Osteoblast (primary cell): ENCODE results near the gene GALNT6. TPM values are rescaled to one million over a fixed set of nuclear protein-coding genes. Genes with fewer than 3 reads are reported as not detected.

ENCODE experiments used
- DNase-seq: peaks from one replicate; pipeline ENCODE4 v3.0.0; 2011; ENCODE audit warnings: low spot score, mixed read lengths; ENCODE audit not compliant: insufficient read length; ENCODE audit errors: missing footprints
- H2AFZ ChIP-seq: 2 replicates; pipeline ENCODE4 v1.6.0; 2011; ENCODE audit warnings: mild to moderate bottlenecking, low read length
- H3K27ac ChIP-seq: 2 replicates; pipeline ENCODE4 v1.5.1; 2011; ENCODE audit warnings: mild to moderate bottlenecking, low read depth, low read length, moderate library complexity
- H3K27me3 ChIP-seq: 2 replicates; pipeline ENCODE4 v1.6.0; 2012; ENCODE audit warnings: mild to moderate bottlenecking, control low read depth, inconsistent platforms, low read length, moderate library complexity; ENCODE audit not compliant: insufficient read depth
- H3K36me3 ChIP-seq: 2 replicates; pipeline ENCODE4 v1.5.1; 2011; ENCODE audit warnings: mild to moderate bottlenecking, low read length, control low read depth, moderate library complexity; ENCODE audit not compliant: insufficient read depth
- H3K4me1 ChIP-seq: 2 replicates; pipeline ENCODE4 v1.5.1; 2011; ENCODE audit warnings: mild to moderate bottlenecking, low read length, control low read depth, moderate library complexity; ENCODE audit not compliant: insufficient read depth
- H3K4me2 ChIP-seq: 2 replicates; pipeline ENCODE4 v1.6.0; 2011; ENCODE audit warnings: mild to moderate bottlenecking, low read length; ENCODE audit not compliant: insufficient read depth
- H3K4me3 ChIP-seq: fragments of 200-600 bp; sonication (generic); 3 replicates; pipeline ENCODE4 v1.5.1; 2012; ENCODE audit warnings: mild to moderate bottlenecking, low read length, inconsistent platforms; ENCODE audit not compliant: insufficient read depth
- H3K79me2 ChIP-seq: 2 replicates; pipeline ENCODE4 v1.6.0; 2012; ENCODE audit warnings: mild to moderate bottlenecking, low read length, control low read depth, inconsistent platforms; ENCODE audit not compliant: insufficient read depth
- H3K9me3 ChIP-seq: 2 replicates; pipeline ENCODE4 v1.5.1; 2011; ENCODE audit warnings: low read depth, low read length, control low read depth
- H4K20me1 ChIP-seq: 2 replicates; pipeline ENCODE4 v1.6.0; 2012; ENCODE audit warnings: mild to moderate bottlenecking, low read length, control low read depth; ENCODE audit not compliant: insufficient read depth
- CTCF ChIP-seq: IDR thresholded peaks from 2 replicates; pipeline ENCODE4 v1.5.1; 2011; ENCODE audit warnings: mild to moderate bottlenecking, low read depth, low read length, moderate library complexity; ENCODE audit errors: extremely low read depth
- total RNA-seq: library from RNA; depleted of rRNA; stranded (reverse); fragments of >200 nt; gene quantifications from 2 replicates; pipeline ENCODE4 v1.2.3, GENCODE V29; 2012

GALNT6 gene
- total RNA-seq, 1 donor: 9.8 TPM

- Histone ChIP-seq H3K9me3 (no peaks in the 10 kb centered on the region), H3K4me1 (peaks cover 17% of the 10 kb centered on the region), H4K20me1 (no peaks in the 10 kb centered on the region), H3K4me3 (no peak overlapping the region), H2AFZ (no peak overlapping the region), H3K79me2 (no peaks in the 10 kb centered on the region), H3K36me3 (no peaks in the 10 kb centered on the region), H3K27ac (no peak overlapping the region), H3K27me3 (no peaks in the 10 kb centered on the region), H3K4me2 (no peak overlapping the region)
- no peak for TF ChIP-seq CTCF
- no peak for DNase-seq
Measured at GRCh38 chr12:51311389-51311788, 79.8 kb downstream of the GALNT6 start.

GRCh38 chr12:51307655-51308593 is 83.3 kb downstream of the GALNT6 start:
- Histone ChIP-seq H4K20me1 (no peaks in the 10 kb centered on the region), H3K9me3 (no peaks in the 10 kb centered on the region), H2AFZ (peak overlapping the region; percentile 28), H3K27ac (peak overlapping the region; percentile 70), H3K4me2 (peak overlapping the region; percentile 65), H3K4me3 (no peak overlapping the region), H3K79me2 (no peaks in the 10 kb centered on the region), H3K36me3 (no peaks in the 10 kb centered on the region), H3K4me1 (peaks cover 17% of the 10 kb centered on the region), H3K27me3 (no peaks in the 10 kb centered on the region)
- TF ChIP-seq CTCF: no peak
- peak; percentile 93 for DNase-seq

GRCh38 chr12:51306507-51306906 is 84.7 kb downstream of the GALNT6 start:
- Histone ChIP-seq H3K4me3 (no peak overlapping the region), H4K20me1 (no peaks in the 10 kb centered on the region), H3K4me1 (peaks cover 17% of the 10 kb centered on the region), H3K27ac (no peak overlapping the region), H3K36me3 (no peaks in the 10 kb centered on the region), H2AFZ (no peak overlapping the region), H3K4me2 (no peak overlapping the region), H3K9me3 (no peaks in the 10 kb centered on the region), H3K27me3 (no peaks in the 10 kb centered on the region), H3K79me2 (no peaks in the 10 kb centered on the region)
- no peak for TF ChIP-seq CTCF
- no peak for DNase-seq

Other genes with a start within 250 kb of the GALNT6 start
- gene TFCP2, start 218.3 kb downstream of the GALNT6 start, total RNA-seq: 7.6 and 8.3 TPM in 2 replicates
- 6.8 and 7.6 TPM in 2 replicates for gene POU6F1, start 173.3 kb downstream of the GALNT6 start, total RNA-seq
- gene DAZAP2, start 152.6 kb downstream of the GALNT6 start, total RNA-seq: 160 and 169 TPM in 2 replicates
- 9.8 and 13.6 TPM in 2 replicates for gene SMAGP, start 121.0 kb downstream of the GALNT6 start, total RNA-seq
- gene BIN2, start 67.2 kb downstream of the GALNT6 start, total RNA-seq: under 0.01 TPM in 1 of 2 replicates, not detected in the other
- not detected in 2 replicates for gene CELA1, start 44.7 kb downstream of the GALNT6 start, total RNA-seq
- gene SLC4A8, start 33.4 kb upstream of the GALNT6 start, total RNA-seq: 1.2 and 2.9 TPM in 2 replicates
- gene SCN8A, start 199.8 kb upstream of the GALNT6 start, total RNA-seq: 24.5 and 26.4 TPM in 2 replicates